Measurements from ENCODE around the gene PTAFR.

GRCh38 chr1:28175955-28176485 is 470 bp downstream of the PTAFR start:
- TF ChIP-seq POLR2A (IDR thresholded peaks at IDR 0.05; ENCODE audit: low read depth, low read length) (no peak), CTCF (conservative IDR thresholded peaks at IDR 0.05; ENCODE audit: low read depth, low read length) (no peak), MXI1 (IDR thresholded peaks at IDR 0.05; ENCODE audit: borderline replicate concordance, low read depth, low read length) (no peak), CEBPB (IDR thresholded peaks at IDR 0.05; ENCODE audit: low read depth, low read length) (no peak), ELK1 (IDR thresholded peaks at IDR 0.05; ENCODE audit: borderline replicate concordance, low read depth, low read length) (no peak), FOS (IDR thresholded peaks at IDR 0.05; ENCODE audit: low read depth, low read length) (no peak), RCOR1 (IDR thresholded peaks at IDR 0.05; ENCODE audit: insufficient replicate concordance, low read length) (no peak), BHLHE40 (IDR thresholded peaks at IDR 0.05; ENCODE audit: low read depth, low read length) (no peak), NFE2L2 (IDR thresholded peaks at IDR 0.05; ENCODE audit: low read depth, low read length) (no peak), MAFK (IDR thresholded peaks at IDR 0.05; ENCODE audit: low read depth, low read length) (no peak), RFX5 (IDR thresholded peaks at IDR 0.05; ENCODE audit: low read depth, low read length) (no peak), RAD21 (IDR thresholded peaks at IDR 0.05; ENCODE audit: low read length) (no peak), USF2 (IDR thresholded peaks at IDR 0.05; ENCODE audit: low read depth, low read length) (no peak), SMC3 (IDR thresholded peaks at IDR 0.05; ENCODE audit: low read depth, low read length) (no peak)
